WERI-Rb-1 (cell line): ENCODE measurements around the gene KLHL12.

Source experiments
- DNase-seq: peaks from one replicate; pipeline ENCODE4 v3.0.0-alpha.2; 2020
- H3K27ac ChIP-seq: fragments of 250-450 bp; sonication (Bioruptor Pico); 2 replicates; pipeline ENCODE4 v1.5.1; 2020; ENCODE audit warnings: mild to moderate bottlenecking, moderate library complexity
- H3K27me3 ChIP-seq: fragments of 250-450 bp; sonication (Bioruptor Pico); 2 replicates; pipeline ENCODE4 v1.5.1; 2021; ENCODE audit warnings: mild to moderate bottlenecking, low read depth, moderate library complexity; ENCODE audit not compliant: insufficient read depth, severe bottlenecking
- H3K36me3 ChIP-seq: fragments of 250-450 bp; sonication (Bioruptor Pico); 2 replicates; pipeline ENCODE4 v1.5.1; 2020; ENCODE audit warnings: mild to moderate bottlenecking, moderate library complexity
- H3K4me3 ChIP-seq: 2 replicates; pipeline ENCODE4 v1.5.1; 2011; ENCODE audit warnings: low read depth, mild to moderate bottlenecking, control low read depth, low read length
- H3K9me3 ChIP-seq: fragments of 250-450 bp; sonication (Bioruptor Pico); 2 replicates; pipeline ENCODE4 v1.5.1; 2021; ENCODE audit warnings: mild to moderate bottlenecking, moderate library complexity; ENCODE audit not compliant: severe bottlenecking
- CTCF ChIP-seq: IDR thresholded peaks from 2 replicates; pipeline ENCODE4 v1.5.1; 2011; ENCODE audit warnings: low read depth, mild to moderate bottlenecking, control low read depth, inconsistent platforms, low read length

The KLHL12 gene

GRCh38 chr1:202852163-202852904 is 74.7 kb downstream of the KLHL12 start:
- H3K27me3 ChIP-seq: no peaks in the 10 kb centered on the region
- H3K9me3 ChIP-seq: no peaks in the 10 kb centered on the region
- peak; percentile 92 for DNase-seq
- no peak overlapping the region for H3K4me3 ChIP-seq
- no peak overlapping the region; the same call in 1 of the 2 replicates for H3K27ac ChIP-seq
- TF ChIP-seq CTCF: peak; percentile 99
- H3K36me3 ChIP-seq: peaks cover 40% of the 10 kb centered on the region

- no peak for TF ChIP-seq CTCF
- Histone ChIP-seq H3K27ac (peak overlapping the region; percentile 5), H3K27me3 (no peaks in the 10 kb centered on the region), H3K36me3 (peaks cover 32% of the 10 kb centered on the region), H3K9me3 (peaks cover 2% of the 10 kb centered on the region), H3K4me3 (no peak overlapping the region)
- peak; percentile 46 for DNase-seq
Measured at GRCh38 chr1:202850593-202851362, 76.3 kb downstream of the KLHL12 start.

- peaks cover 22% of the 10 kb centered on the region for H3K36me3 ChIP-seq
- H3K9me3 ChIP-seq: peaks cover 2% of the 10 kb centered on the region
- DNase-seq: no peak
- H3K4me3 ChIP-seq: no peak overlapping the region
- no peaks in the 10 kb centered on the region for H3K27me3 ChIP-seq
- H3K27ac ChIP-seq: no peak overlapping the region
- TF ChIP-seq CTCF: no peak
Measured at GRCh38 chr1:202848191-202848542, 78.9 kb downstream of the KLHL12 start.

- no peaks in the 10 kb centered on the region for H3K27me3 ChIP-seq
- TF ChIP-seq CTCF: no peak
- peaks cover 2% of the 10 kb centered on the region for H3K9me3 ChIP-seq
- no peak overlapping the region for H3K4me3 ChIP-seq
- no peak for DNase-seq
- H3K36me3 ChIP-seq: peaks cover 4% of the 10 kb centered on the region; the same call in 1 of the 2 replicates
- no peak overlapping the region for H3K27ac ChIP-seq
Measured at GRCh38 chr1:202844935-202845334, 82.1 kb downstream of the KLHL12 start.

- H3K36me3 ChIP-seq: peaks cover 3% of the 10 kb centered on the region; the same call in 1 of the 2 replicates
- DNase-seq: no peak
- H3K9me3 ChIP-seq: peaks cover 2% of the 10 kb centered on the region
- no peak overlapping the region for H3K4me3 ChIP-seq
- H3K27me3 ChIP-seq: no peaks in the 10 kb centered on the region
- no peak for TF ChIP-seq CTCF
- no peak overlapping the region for H3K27ac ChIP-seq
Measured at GRCh38 chr1:202844259-202844658, 82.8 kb downstream of the KLHL12 start.
